C4-2B (cell line): ENCODE measurements around the gene ARHGAP42.

Experiments
- CTCF ChIP-seq: fragments of 450-650 bp; conservative IDR thresholded peaks from 2 replicates; pipeline ENCODE4 v1.5.1; 2017; ENCODE audit warnings: mild to moderate bottlenecking
- ZFX ChIP-seq: fragments of 450-650 bp; IDR thresholded peaks from 2 replicates; pipeline ENCODE4 v1.6.1; 2017

GRCh38 chr11:100994966-100995365 lies 307.9 kb downstream of the ARHGAP42 start:
- no peak for TF ChIP-seq CTCF
- no peak for TF ChIP-seq ZFX
